ENCODE results near the gene ZNF785. TPM values are rescaled to one million over a fixed set of nuclear protein-coding genes. Genes with fewer than 3 reads are reported as not detected.

ZNF785 gene
- total and polyA plus RNA-seq, 2 experiments from 2014 or later: 4.9 to 7.1 TPM

DNA sequence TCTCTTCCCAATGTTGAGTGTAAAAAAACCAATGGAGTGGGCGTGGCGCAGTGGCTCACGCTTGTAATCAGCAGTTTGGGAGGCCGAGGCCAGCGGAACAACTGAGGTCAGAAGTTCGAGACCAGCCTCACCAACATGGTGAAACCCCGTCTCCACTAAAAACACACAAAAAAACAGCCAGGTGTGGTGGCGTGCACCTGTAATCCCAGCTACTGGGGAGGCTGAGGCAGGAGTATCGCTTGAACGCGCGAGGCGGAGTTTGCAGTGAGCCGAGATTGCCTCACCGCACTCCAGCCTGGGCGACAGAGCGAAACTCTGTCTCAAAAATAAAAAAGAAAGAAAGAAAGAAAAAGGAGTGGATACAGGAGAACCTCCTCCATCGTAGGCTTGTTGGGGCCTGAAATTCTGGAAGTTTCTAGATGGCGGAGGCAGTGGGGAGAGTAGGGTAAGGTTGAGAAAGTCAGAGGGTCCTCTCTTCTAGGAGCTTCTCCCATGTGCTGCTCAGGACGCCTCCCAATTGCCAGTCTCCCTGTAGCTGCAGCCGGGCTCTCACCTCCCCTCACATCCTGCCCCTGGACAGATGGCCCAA, 26.6 kb downstream of the ZNF785 start:
- H3K4me3 ChIP-seq: peak overlapping the region; percentile 91
- TF ChIP-seq REST (IDR thresholded peaks at IDR 0.05; ENCODE audit: unreplicated experiment) (no peak), ZNF331 (CRISPR knock-in tag; IDR thresholded peaks at IDR 0.05; ENCODE audit: low read depth) (no peak), NANOG (IDR thresholded peaks at IDR 0.05; ENCODE audit: borderline replicate concordance) (no peak), CREB1 (CRISPR knock-in tag; IDR thresholded peaks at IDR 0.05; ENCODE audit: low read depth) (no peak), POLR2AphosphoS5 (IDR thresholded peaks at IDR 0.05; ENCODE audit: low read depth) (no peak), STAT1 (IDR thresholded peaks at IDR 0.05; ENCODE audit: unreplicated experiment) (no peak), EZH2 (IDR thresholded peaks at IDR 0.05; ENCODE audit: low read depth, unreplicated experiment) (no peak), ZNF114 (CRISPR knock-in tag; IDR thresholded peaks at IDR 0.05) (no peak), JUNB (IDR thresholded peaks at IDR 0.05; ENCODE audit: unreplicated experiment) (no peak), CTCF (conservative IDR thresholded peaks at IDR 0.05; ENCODE audit: low read depth in 2 of 2) (no peak), EZH2phosphoT487 (IDR thresholded peaks at IDR 0.05; ENCODE audit: unreplicated experiment) (no peak)
- TF ChIP-seq, protein P1, sequence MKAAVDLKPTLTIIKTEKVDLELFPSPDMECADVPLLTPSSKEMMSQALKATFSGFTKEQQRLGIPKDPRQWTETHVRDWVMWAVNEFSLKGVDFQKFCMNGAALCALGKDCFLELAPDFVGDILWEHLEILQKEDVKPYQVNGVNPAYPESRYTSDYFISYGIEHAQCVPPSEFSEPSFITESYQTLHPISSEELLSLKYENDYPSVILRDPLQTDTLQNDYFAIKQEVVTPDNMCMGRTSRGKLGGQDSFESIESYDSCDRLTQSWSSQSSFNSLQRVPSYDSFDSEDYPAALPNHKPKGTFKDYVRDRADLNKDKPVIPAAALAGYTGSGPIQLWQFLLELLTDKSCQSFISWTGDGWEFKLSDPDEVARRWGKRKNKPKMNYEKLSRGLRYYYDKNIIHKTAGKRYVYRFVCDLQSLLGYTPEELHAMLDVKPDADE (IDR thresholded peaks at IDR 0.05): no peak
- TF ChIP-seq, protein P2, sequence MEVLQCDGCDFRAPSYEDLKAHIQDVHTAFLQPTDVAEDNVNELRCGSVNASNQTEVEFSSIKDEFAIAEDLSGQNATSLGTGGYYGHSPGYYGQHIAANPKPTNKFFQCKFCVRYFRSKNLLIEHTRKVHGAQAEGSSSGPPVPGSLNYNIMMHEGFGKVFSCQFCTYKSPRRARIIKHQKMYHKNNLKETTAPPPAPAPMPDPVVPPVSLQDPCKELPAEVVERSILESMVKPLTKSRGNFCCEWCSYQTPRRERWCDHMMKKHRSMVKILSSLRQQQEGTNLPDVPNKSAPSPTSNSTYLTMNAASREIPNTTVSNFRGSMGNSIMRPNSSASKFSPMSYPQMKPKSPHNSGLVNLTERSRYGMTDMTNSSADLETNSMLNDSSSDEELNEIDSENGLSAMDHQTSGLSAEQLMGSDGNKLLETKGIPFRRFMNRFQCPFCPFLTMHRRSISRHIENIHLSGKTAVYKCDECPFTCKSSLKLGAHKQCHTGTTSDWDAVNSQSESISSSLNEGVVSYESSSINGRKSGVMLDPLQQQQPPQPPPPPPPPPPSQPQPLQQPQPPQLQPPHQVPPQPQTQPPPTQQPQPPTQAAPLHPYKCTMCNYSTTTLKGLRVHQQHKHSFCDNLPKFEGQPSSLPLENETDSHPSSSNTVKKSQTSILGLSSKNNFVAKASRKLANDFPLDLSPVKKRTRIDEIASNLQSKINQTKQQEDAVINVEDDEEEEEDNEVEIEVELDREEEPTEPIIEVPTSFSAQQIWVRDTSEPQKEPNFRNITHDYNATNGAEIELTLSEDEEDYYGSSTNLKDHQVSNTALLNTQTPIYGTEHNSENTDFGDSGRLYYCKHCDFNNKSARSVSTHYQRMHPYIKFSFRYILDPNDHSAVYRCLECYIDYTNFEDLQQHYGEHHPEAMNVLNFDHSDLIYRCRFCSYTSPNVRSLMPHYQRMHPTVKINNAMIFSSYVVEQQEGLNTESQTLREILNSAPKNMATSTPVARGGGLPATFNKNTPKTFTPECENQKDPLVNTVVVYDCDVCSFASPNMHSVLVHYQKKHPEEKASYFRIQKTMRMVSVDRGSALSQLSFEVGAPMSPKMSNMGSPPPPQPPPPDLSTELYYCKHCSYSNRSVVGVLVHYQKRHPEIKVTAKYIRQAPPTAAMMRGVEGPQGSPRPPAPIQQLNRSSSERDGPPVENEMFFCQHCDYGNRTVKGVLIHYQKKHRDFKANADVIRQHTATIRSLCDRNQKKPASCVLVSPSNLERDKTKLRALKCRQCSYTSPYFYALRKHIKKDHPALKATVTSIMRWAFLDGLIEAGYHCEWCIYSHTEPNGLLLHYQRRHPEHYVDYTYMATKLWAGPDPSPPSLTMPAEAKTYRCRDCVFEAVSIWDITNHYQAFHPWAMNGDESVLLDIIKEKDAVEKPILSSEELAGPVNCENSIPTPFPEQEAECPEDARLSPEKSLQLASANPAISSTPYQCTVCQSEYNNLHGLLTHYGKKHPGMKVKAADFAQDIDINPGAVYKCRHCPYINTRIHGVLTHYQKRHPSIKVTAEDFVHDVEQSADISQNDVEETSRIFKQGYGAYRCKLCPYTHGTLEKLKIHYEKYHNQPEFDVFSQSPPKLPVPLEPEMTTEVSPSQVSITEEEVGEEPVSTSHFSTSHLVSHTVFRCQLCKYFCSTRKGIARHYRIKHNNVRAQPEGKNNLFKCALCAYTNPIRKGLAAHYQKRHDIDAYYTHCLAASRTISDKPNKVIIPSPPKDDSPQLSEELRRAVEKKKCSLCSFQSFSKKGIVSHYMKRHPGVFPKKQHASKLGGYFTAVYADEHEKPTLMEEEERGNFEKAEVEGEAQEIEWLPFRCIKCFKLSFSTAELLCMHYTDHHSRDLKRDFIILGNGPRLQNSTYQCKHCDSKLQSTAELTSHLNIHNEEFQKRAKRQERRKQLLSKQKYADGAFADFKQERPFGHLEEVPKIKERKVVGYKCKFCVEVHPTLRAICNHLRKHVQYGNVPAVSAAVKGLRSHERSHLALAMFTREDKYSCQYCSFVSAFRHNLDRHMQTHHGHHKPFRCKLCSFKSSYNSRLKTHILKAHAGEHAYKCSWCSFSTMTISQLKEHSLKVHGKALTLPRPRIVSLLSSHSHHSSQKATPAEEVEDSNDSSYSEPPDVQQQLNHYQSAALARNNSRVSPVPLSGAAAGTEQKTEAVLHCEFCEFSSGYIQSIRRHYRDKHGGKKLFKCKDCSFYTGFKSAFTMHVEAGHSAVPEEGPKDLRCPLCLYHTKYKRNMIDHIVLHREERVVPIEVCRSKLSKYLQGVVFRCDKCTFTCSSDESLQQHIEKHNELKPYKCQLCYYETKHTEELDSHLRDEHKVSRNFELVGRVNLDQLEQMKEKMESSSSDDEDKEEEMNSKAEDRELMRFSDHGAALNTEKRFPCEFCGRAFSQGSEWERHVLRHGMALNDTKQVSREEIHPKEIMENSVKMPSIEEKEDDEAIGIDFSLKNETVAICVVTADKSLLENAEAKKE (CRISPR knock-in tag; IDR thresholded peaks at IDR 0.05): no peak
- peak overlapping the region; percentile 81 for H3K4me3 Mint-ChIP-seq
- peaks cover 28% of the 10 kb centered on the region for H3K27me3 Mint-ChIP-seq (ENCODE audit: insufficient read depth, low read depth, poor library complexity)
- peak overlapping the region; percentile 94 for H3K27ac ChIP-seq (ENCODE audit: low read depth)
- H3K9me2 ChIP-seq (ENCODE audit: insufficient read depth): 0 out of 2 replicates have a peak, but pooled peaks cover 3% of the 10 kb centered on the region
- no peaks in the 10 kb centered on the region; the same call in 2 of the 3 replicates for H3K9me3 Mint-ChIP-seq
- H3K79me2 ChIP-seq (replicated peaks; ENCODE audit: insufficient read depth): peaks cover 3% of the 10 kb centered on the region; the same call in 1 of the 2 replicates
- H3K36me3 Mint-ChIP-seq (ENCODE audit: low read depth): peaks cover 12% of the 10 kb centered on the region
- peaks cover 21% of the 10 kb centered on the region for H3K4me1 ChIP-seq (ENCODE audit: insufficient read depth)
- H3K4me1 Mint-ChIP-seq: peaks cover 22% of the 10 kb centered on the region
- peak overlapping the region; percentile 88 for H3K4me2 ChIP-seq
- H4K20me1 ChIP-seq (replicated peaks; ENCODE audit: insufficient read depth): no peaks in the 10 kb centered on the region
- H2AFZ ChIP-seq: peak overlapping the region; percentile 24; the same call in 1 of the 2 replicates
- H3K27ac Mint-ChIP-seq: peak overlapping the region; percentile 94
- ATAC-seq (no peak), DNase-seq (ENCODE audit: low spot score) (no peak)
- H3F3A ChIP-seq (replicated peaks; ENCODE audit: low read depth): 0 out of 2 replicates have a peak, but pooled peaks cover 17% of the 10 kb centered on the region
- H3K36me3 ChIP-seq (ENCODE audit: insufficient read depth): no peaks in the 10 kb centered on the region; the same call in 1 of the 2 replicates
- no peaks in the 10 kb centered on the region for H3K27me3 ChIP-seq (ENCODE audit: insufficient read depth)
